Activated CD4-positive, alpha-beta memory T cell treated with anti-CD3 and anti-CD28 coated beads, Interleukin-2, amount 10 ng/mL, durations not matched to agents 7 days and 5 days (primary cell): ENCODE results near the gene PTBP3. TPM values are rescaled to one million over a fixed set of nuclear protein-coding genes. Genes with fewer than 3 reads are reported as not detected.
"Not testable (repeated sequence)": the region's sequence is repeated elsewhere in the genome, so short reads cannot be mapped to it uniquely, and the experiment has no call there.

Experiments used
- CTCF ChIA-PET: fragments of 350-600 bp; sonication (Branson Sonifier 250); formaldehyde crosslinking; loops from one replicate; lab custom pipeline; 2021; ENCODE audit warnings: antibody characterized with exemption, inconsistent platforms; lab: Charles Lee
- POLR2A ChIA-PET: fragments of 350-600 bp; sonication (Branson Sonifier 250); formaldehyde crosslinking; loops from one replicate; lab custom pipeline; 2021; ENCODE audit warnings: antibody characterized with exemption; lab: Charles Lee
- DNase-seq: peaks from one replicate; pipeline ENCODE4 v3.0.0-alpha.2; 2020
- H3K27ac Mint-ChIP-seq: one replicate; pipeline ENCODE4 v1.8.0; 2021; ENCODE audit warnings: mild to moderate bottlenecking, mixed read lengths
- H3K27me3 Mint-ChIP-seq: one replicate; pipeline ENCODE4 v1.8.0; 2021; ENCODE audit warnings: mixed read lengths
- H3K36me3 Mint-ChIP-seq: one replicate; pipeline ENCODE4 v1.8.0; 2021; ENCODE audit warnings: low read depth, mixed read lengths
- H3K4me1 Mint-ChIP-seq: one replicate; pipeline ENCODE4 v1.8.0; 2021; ENCODE audit warnings: mixed read lengths
- H3K4me3 Mint-ChIP-seq: one replicate; pipeline ENCODE4 v1.8.0; 2021; ENCODE audit warnings: mild to moderate bottlenecking, mixed read lengths
- H3K9me3 Mint-ChIP-seq: one replicate; pipeline ENCODE4 v1.8.0; 2021; ENCODE audit warnings: mixed read lengths
- total RNA-seq, 2 experiments: library from RNA; stranded (reverse); gene quantifications; one replicate each; pipeline ENCODE4 v1.2.3, GENCODE V29; 2021

The PTBP3 gene
- total RNA-seq, 2 experiments from 2014 or later = 177 TPM

GRCh38 chr9:112226091-112226490 lies 107.3 kb downstream of the PTBP3 start:
- no peak for DNase-seq
- no peaks in the 10 kb centered on the region for H3K9me3 Mint-ChIP-seq
- no peak overlapping the region for H3K4me3 Mint-ChIP-seq
- POLR2A ChIA-PET = interaction anchor here (0.6 kb wide), 1 partner anchor 107 kb away, joined by 3 read pairs; the partner anchor contains the start of gene PTBP3
- H3K4me1 Mint-ChIP-seq = peaks cover 19% of the 10 kb centered on the region
- no peaks in the 10 kb centered on the region for H3K27me3 Mint-ChIP-seq
- CTCF ChIA-PET = interaction anchor here (0.9 to 1.6 kb wide), 3 partner anchors 11 to 135 kb away, joined by 4 to 5 read pairs (median 4); no protein-coding TSS in a partner anchor
- no peak overlapping the region for H3K27ac Mint-ChIP-seq
- peaks cover 77% of the 10 kb centered on the region for H3K36me3 Mint-ChIP-seq

- Mint-ChIP-seq H3K36me3 (peaks cover 71% of the 10 kb centered on the region), H3K4me3 (no peak overlapping the region), H3K9me3 (no peaks in the 10 kb centered on the region), H3K4me1 (peaks cover 24% of the 10 kb centered on the region), H3K27ac (no peak overlapping the region), H3K27me3 (no peaks in the 10 kb centered on the region)
- DNase-seq = no peak
- ChIA-PET POLR2A (interaction anchor here (0.9 kb wide), 1 partner anchor 13 kb away, joined by 3 read pairs; no protein-coding TSS in a partner anchor), CTCF (interaction anchor here (1.5 to 1.6 kb wide), 2 partner anchors 10 to 137 kb away, joined by 4 to 5 read pairs; no protein-coding TSS in a partner anchor)
These were observed 108.8 kb downstream of the PTBP3 start for GRCh38 chr9:112224401-112225289.

- H3K4me1 Mint-ChIP-seq = peaks cover 34% of the 10 kb centered on the region
- H3K27ac Mint-ChIP-seq = peak overlapping the region; percentile 61
- ChIA-PET CTCF (interaction anchor here (0.8 to 1.5 kb wide), 5 partner anchors 7 to 116 kb away, joined by 3 to 5 read pairs (median 3); no protein-coding TSS in a partner anchor), POLR2A (interaction anchor here (1.0 to 2.4 kb wide), 10 partner anchors 9 to 160 kb away, joined by 3 to 17 read pairs (median 4); partner anchors contain the start of genes PTBP3 and SUSD1)
- peak overlapping the region; percentile 25 for H3K4me3 Mint-ChIP-seq
- H3K9me3 Mint-ChIP-seq = no peaks in the 10 kb centered on the region
- DNase-seq = peak; percentile 21
- H3K27me3 Mint-ChIP-seq = no peaks in the 10 kb centered on the region
- H3K36me3 Mint-ChIP-seq = peaks cover 63% of the 10 kb centered on the region
These were observed 114.5 kb downstream of the PTBP3 start for GRCh38 chr9:112218908-112219307.

- peaks cover 13% of the 10 kb centered on the region for H3K9me3 Mint-ChIP-seq
- ChIA-PET POLR2A (no interaction called here), CTCF (interaction anchor here (0.7 kb wide), 1 partner anchor 36 kb away, joined by 3 read pairs; no protein-coding TSS in a partner anchor)
- no peak for DNase-seq
- H3K4me3 Mint-ChIP-seq = no peak overlapping the region
- peaks cover 8% of the 10 kb centered on the region for H3K4me1 Mint-ChIP-seq
- H3K27me3 Mint-ChIP-seq = no peaks in the 10 kb centered on the region
- H3K36me3 Mint-ChIP-seq = peaks cover 78% of the 10 kb centered on the region
- no peak overlapping the region for H3K27ac Mint-ChIP-seq
These were observed 120.5 kb downstream of the PTBP3 start for GRCh38 chr9:112212926-112213325.

- peaks cover 87% of the 10 kb centered on the region for H3K36me3 Mint-ChIP-seq
- H3K27me3 Mint-ChIP-seq = no peaks in the 10 kb centered on the region
- peaks cover 19% of the 10 kb centered on the region for H3K9me3 Mint-ChIP-seq
- POLR2A ChIA-PET = no interaction called here
- CTCF ChIA-PET = no interaction called here
- no peak for DNase-seq
- no peak overlapping the region for H3K4me3 Mint-ChIP-seq
- H3K27ac Mint-ChIP-seq = no peak overlapping the region
- H3K4me1 Mint-ChIP-seq = no peaks in the 10 kb centered on the region
These were observed 126.0 kb downstream of the PTBP3 start for GRCh38 chr9:112207451-112207850.

GRCh38 chr9:112203536-112203935 lies 129.9 kb downstream of the PTBP3 start:
- Mint-ChIP-seq H3K9me3 (peaks cover 13% of the 10 kb centered on the region), H3K27me3 (no peaks in the 10 kb centered on the region), H3K27ac (no peak overlapping the region), H3K36me3 (peaks cover 52% of the 10 kb centered on the region), H3K4me1 (no peaks in the 10 kb centered on the region), H3K4me3 (no peak overlapping the region)
- DNase-seq = no peak
- POLR2A ChIA-PET = no interaction called here
- CTCF ChIA-PET = interaction anchor here (1.4 kb wide), 1 partner anchor 16 kb away, joined by 5 read pairs; no protein-coding TSS in a partner anchor

- POLR2A ChIA-PET = interaction anchor here (1.3 kb wide), 1 partner anchor 18 kb away, joined by 3 read pairs; no protein-coding TSS in a partner anchor
- Mint-ChIP-seq H3K9me3 (peaks cover 2% of the 10 kb centered on the region), H3K27me3 (no peaks in the 10 kb centered on the region), H3K4me1 (peaks cover 9% of the 10 kb centered on the region), H3K36me3 (peaks cover 24% of the 10 kb centered on the region), H3K4me3 (no peak overlapping the region), H3K27ac (no peak overlapping the region)
- CTCF ChIA-PET = interaction anchor here (0.7 to 1.0 kb wide), 2 partner anchors 34 to 90 kb away, joined by 3 to 6 read pairs; no protein-coding TSS in a partner anchor
- DNase-seq = no peak
These were observed 132.7 kb downstream of the PTBP3 start for GRCh38 chr9:112200711-112201110.

GRCh38 chr9:112198646-112199045 lies 134.8 kb downstream of the PTBP3 start:
- H3K4me1 Mint-ChIP-seq = peaks cover 9% of the 10 kb centered on the region
- peaks cover 2% of the 10 kb centered on the region for H3K9me3 Mint-ChIP-seq
- CTCF ChIA-PET = no interaction called here
- H3K36me3 Mint-ChIP-seq = peaks cover 9% of the 10 kb centered on the region
- POLR2A ChIA-PET = interaction anchor here (1.6 kb wide), 1 partner anchor 22 kb away, joined by 6 read pairs; no protein-coding TSS in a partner anchor
- DNase-seq = no peak
- no peak overlapping the region for H3K27ac Mint-ChIP-seq
- H3K27me3 Mint-ChIP-seq = no peaks in the 10 kb centered on the region
- H3K4me3 Mint-ChIP-seq = no peak overlapping the region

- no peak overlapping the region for H3K27ac Mint-ChIP-seq
- H3K27me3 Mint-ChIP-seq = no peaks in the 10 kb centered on the region
- no peaks in the 10 kb centered on the region for H3K9me3 Mint-ChIP-seq
- peaks cover 6% of the 10 kb centered on the region for H3K36me3 Mint-ChIP-seq
- no peak for DNase-seq
- ChIA-PET CTCF (no interaction called here), POLR2A (interaction anchor here (1.1 kb wide), 1 partner anchor 10 kb away, joined by 3 read pairs; no protein-coding TSS in a partner anchor)
- H3K4me1 Mint-ChIP-seq = peaks cover 9% of the 10 kb centered on the region
- H3K4me3 Mint-ChIP-seq = no peak overlapping the region
These were observed 138.4 kb downstream of the PTBP3 start for GRCh38 chr9:112194969-112195431.

GRCh38 chr9:112193572-112194288 lies 139.7 kb downstream of the PTBP3 start:
- ChIA-PET CTCF (no interaction called here), POLR2A (interaction anchor here (1.0 to 1.1 kb wide), 2 partner anchors 9 to 17 kb away, joined by 3 to 4 read pairs; no protein-coding TSS in a partner anchor)
- Mint-ChIP-seq H3K4me3 (no peak overlapping the region), H3K9me3 (no peaks in the 10 kb centered on the region), H3K36me3 (peaks cover 6% of the 10 kb centered on the region), H3K27ac (no peak overlapping the region), H3K27me3 (no peaks in the 10 kb centered on the region), H3K4me1 (peaks cover 9% of the 10 kb centered on the region)
- DNase-seq = no peak

GRCh38 chr9:112190320-112190719 lies 143.1 kb downstream of the PTBP3 start:
- DNase-seq, H3K36me3 Mint-ChIP-seq, H3K4me3 Mint-ChIP-seq, H3K4me1 Mint-ChIP-seq, H3K27me3 Mint-ChIP-seq, CTCF ChIA-PET, H3K9me3 Mint-ChIP-seq, POLR2A ChIA-PET, H3K27ac Mint-ChIP-seq: not testable (repeated sequence)

GRCh38 chr9:112188884-112189283 lies 144.5 kb downstream of the PTBP3 start:
- Mint-ChIP-seq H3K4me3 (no peak overlapping the region), H3K9me3 (peaks cover 6% of the 10 kb centered on the region), H3K36me3 (peaks cover 11% of the 10 kb centered on the region), H3K27me3 (peaks cover 5% of the 10 kb centered on the region), H3K4me1 (peaks cover 4% of the 10 kb centered on the region), H3K27ac (no peak overlapping the region)
- no peak for DNase-seq
- ChIA-PET POLR2A (interaction anchor here (0.6 to 1.0 kb wide), 3 partner anchors 8 to 30 kb away, joined by 3 read pairs; no protein-coding TSS in a partner anchor), CTCF (no interaction called here)
